GM21381 (cell line): ENCODE data around the gene SMCO4.

Experiments used
- ATAC-seq: cut with Tn5 transposase; IDR thresholded peaks from one replicate; pipeline ENCODE4 v1.9.1; 2021; ENCODE audit warnings: mild to moderate bottlenecking, moderate library complexity; ENCODE audit not compliant: unreplicated experiment

SMCO4 gene

GRCh38 chr11:93510196-93510873 is 32.9 kb downstream of the SMCO4 start:
- ATAC-seq: no peak

DNA sequence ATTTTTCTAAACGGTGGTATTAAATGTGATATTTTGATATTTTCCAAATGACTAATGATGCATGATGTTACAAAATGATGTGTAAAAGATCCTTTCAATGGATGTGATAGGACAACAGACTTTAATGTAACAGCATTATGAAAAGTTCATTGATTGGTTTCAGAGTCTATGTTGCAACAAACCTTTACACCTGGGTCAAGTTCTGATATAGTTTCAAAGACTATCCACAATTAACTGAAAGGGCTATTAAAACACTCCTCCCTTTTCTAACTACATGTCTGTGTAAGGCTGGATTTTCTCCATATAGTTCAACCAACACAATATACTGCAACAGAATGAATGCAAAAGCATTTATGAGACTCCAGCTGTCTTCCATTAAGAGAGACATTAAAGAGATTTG is 35.7 kb downstream of the SMCO4 start:
- ATAC-seq: no peak

- ATAC-seq: no peak
These were observed 37.5 kb downstream of the SMCO4 start for GRCh38 chr11:93505703-93506102.

- ATAC-seq: no peak
These were observed 38.8 kb downstream of the SMCO4 start for GRCh38 chr11:93504110-93505095.

DNA sequence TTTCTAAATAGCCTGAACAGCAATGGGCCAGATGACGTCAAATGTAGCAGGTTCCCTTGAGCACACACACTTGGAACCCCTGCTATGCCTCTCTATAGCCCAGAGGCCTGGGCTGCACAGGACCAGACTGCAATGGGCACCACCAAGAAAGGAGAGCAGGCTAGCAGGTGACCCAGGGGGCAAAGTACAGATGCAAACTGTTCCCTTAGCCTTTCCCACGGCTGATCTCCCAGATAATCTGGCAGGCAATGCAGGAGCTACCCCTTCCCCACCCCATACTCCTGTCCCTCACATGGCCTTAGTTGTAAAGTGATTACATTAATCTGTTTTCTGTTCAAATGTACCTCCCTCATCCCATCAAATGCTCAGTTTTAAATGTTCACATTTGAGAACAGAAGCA is 41.3 kb downstream of the SMCO4 start:
- no peak for ATAC-seq

DNA sequence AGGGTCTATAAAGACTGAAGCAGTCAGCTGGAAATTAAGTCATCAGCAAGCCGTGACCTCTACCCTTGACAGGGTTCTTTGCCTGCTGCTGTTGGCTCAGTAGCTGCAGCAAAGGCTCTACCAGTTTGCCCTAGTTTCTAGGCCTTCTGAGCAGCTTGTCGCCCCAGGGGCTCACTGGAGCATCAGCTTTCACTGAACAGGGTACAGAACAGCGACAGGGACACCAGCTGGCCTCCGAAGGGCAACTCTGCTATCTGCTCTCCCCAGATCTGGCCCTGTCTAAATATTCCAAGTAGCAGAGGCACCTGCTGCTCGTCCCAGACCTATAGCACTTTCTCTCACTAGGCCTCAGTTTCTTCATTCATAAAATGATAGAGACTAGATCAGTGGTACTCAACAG is 42.4 kb downstream of the SMCO4 start:
- ATAC-seq: no peak

- no peak for ATAC-seq
These were observed 44.5 kb downstream of the SMCO4 start for GRCh38 chr11:93498641-93499040.

- no peak for ATAC-seq
These were observed 45.0 kb downstream of the SMCO4 start for GRCh38 chr11:93498161-93498560.

DNA sequence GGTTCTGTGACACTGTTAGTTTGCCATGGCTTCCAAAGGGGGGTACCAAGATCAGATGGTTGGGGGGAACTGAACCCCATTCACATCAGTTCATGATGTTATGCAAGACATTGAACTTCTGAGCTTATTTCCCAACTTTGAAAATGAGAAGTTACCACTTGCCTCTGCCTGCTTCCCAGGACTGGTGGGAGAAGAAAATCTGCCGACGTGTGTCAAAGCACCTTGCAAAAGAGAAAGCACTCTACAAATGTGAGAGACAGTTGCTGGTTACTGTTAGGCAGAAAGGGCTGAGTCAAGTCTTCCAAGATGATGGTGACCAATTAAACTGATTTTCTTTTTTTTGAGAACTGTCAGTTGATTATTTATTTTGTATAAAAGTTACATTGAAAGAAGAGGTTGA is 45.6 kb downstream of the SMCO4 start:
- no peak for ATAC-seq

- no peak for ATAC-seq
These were observed 48.8 kb downstream of the SMCO4 start for GRCh38 chr11:93494357-93494756.

GRCh38 chr11:93493252-93493897 is 49.8 kb downstream of the SMCO4 start:
- ATAC-seq: no peak

DNA sequence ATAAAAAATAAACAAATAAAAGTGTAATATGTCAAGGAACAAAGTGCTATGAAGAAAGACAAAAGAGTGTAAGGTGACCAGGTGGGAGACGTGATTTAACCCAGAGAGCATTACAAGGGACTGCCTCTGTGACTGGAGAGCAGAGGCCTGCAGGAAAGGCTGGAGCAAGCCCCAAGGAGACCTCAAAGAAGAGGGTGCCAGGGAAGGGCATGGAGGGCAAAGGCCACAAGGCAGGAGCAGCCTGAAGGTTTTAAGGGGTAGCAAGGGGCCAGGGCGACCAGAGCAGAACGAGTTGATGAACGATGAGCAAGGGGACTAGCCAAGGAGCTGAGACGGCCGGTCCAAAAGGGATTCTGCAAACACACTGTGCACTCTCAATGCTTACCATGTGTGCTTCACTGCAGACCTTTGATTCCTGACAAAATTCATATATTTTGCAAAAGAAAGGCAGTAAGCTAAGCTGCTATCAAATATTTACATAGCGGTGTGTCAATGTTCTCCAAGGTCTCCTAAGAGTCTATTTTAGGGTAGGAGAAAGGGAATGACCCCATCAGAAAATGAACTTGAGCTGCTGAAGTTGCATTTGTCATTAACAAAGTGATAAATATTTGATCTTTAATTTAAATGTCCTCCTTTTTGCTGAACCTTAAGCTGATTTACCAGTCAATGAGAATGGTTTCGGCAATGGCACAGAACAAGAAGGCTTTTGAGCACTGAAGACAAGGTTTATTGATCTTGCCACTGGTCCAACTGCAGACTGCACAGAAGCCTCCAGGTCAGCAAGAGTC is 50.5 kb downstream of the SMCO4 start:
- no peak for ATAC-seq

- no peak for ATAC-seq
These were observed 51.2 kb downstream of the SMCO4 start for GRCh38 chr11:93491973-93492372.

DNA sequence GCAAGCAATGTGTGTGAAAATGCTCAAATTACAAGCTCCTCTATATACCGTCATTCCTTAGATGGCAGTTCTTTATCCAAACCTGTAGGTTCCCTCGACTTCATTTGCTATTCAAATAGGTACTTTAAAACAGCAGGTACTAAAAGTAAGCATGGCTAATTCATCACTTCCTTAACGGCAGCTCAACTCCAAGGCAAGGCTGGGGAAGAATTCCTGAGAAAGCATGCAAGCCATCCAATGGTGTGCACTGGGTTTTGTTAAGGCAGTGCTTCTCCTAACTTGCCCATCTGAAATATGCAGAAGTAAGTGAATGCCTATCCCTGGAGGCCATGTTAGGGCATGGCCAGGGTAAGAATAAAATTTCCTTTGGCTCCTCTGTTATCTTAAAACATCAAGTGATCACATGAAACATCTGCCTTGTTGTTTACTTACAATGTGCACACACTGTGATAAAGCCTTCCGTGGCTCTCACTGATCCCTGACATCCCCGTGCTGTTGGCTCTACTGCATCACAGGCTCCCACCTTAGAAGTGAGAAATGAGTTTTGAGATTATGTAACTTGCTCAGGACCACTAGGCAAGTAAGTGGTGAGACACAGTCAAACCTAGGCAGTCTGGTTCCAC is 52.1 kb downstream of the SMCO4 start:
- no peak for ATAC-seq

DNA sequence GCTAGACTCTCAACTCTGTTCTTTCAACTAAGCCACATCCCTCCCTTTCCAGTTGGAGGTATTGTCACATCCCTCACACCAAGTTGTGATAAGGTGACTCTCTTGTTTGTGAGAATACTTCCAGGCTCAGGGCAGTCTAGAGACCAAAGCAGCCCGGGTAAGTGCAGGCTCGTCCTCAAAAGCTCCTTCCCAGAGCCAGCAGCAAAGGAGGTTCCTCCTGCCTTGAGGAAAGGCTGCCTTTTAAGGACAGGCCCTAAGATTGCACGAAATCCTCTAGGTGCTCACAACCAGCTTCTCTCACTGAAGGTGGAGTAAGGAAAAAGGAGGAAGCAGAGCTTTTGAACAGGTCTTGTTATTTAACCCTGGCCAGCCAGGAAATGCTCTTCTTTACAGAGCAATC is 53.4 kb downstream of the SMCO4 start:
- no peak for ATAC-seq

DNA sequence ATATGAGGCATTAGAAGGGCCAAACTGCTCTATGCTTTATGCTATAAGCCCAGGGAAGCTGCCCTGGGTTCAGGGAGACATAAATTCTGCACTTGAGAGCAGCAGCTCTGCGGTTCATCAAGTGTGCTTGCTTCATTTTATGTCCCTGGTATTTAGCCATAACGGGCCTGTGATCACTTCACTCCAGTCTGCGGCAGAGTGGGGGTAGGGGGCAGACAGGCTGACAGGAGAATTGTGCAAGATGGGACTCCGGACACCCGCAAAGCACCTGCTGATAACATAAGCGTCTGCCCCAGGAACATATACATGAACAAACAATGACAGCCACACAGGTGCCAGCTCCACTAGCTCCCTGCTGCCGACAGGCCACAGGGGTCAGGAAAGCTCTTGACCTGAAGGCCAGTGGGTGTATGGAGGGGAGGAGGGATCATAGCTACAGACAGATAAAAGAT is 56.1 kb downstream of the SMCO4 start:
- no peak for ATAC-seq

- ATAC-seq: no peak
These were observed 57.2 kb downstream of the SMCO4 start for GRCh38 chr11:93485983-93486382.

DNA sequence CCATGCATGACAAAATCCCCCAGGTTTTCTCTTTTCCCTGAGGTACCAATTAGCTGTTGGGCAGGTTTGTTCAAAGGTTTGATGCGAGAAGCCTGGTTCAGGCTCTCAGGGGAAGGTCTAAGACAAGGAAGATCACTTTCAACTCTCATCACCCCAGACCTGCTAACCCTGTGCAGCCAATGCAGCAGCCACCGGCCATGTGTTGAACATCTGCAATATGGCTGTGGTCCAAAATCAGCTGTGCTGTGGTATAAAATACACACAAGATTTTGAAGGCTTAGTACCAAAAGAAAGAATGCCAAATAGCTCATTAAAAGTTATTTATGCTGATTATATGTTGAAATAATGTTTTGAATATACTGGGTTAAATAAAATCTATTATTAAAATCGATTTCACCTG is 58.5 kb downstream of the SMCO4 start:
- ATAC-seq: no peak

- no peak for ATAC-seq
These were observed 60.6 kb downstream of the SMCO4 start for GRCh38 chr11:93482556-93482955.

- no peak for ATAC-seq
These were observed 61.5 kb downstream of the SMCO4 start for GRCh38 chr11:93481696-93482095.
